Ovary (tissue), 9 donors: Measurements from ENCODE around the gene SDF4. TPM values are rescaled to one million over a fixed set of nuclear protein-coding genes. Genes with fewer than 3 reads are reported as not detected.

Experiments used
- DNase-seq, 5 donors: peaks; one replicate each; pipeline ENCODE4 v3.0.0-alpha.2; 2019 to 2020
- H3K27ac ChIP-seq, 2 donors: fragments of 200-600 bp; one replicate each; pipeline versions ENCODE4 v1.5.1 to v1.8.0; 2019 to 2022
- H3K27me3 ChIP-seq: fragments of 200-600 bp; one replicate; pipeline ENCODE4 v1.8.0; 2022
- H3K36me3 ChIP-seq: fragments of 200-600 bp; sonication (generic); one replicate; pipeline ENCODE4 v1.5.1; 2019
- H3K4me1 ChIP-seq: one replicate; pipeline ENCODE4 v1.8.1; 2013; ENCODE audit warnings: mild to moderate bottlenecking, moderate library complexity; ENCODE audit not compliant: insufficient read depth
- H3K4me3 ChIP-seq: fragments of 200-600 bp; sonication (generic); one replicate; pipeline ENCODE4 v1.5.1; 2017
- H3K9me3 ChIP-seq, 2 donors: fragments of 200-600 bp in 1 of 2; sonication (generic) in 1 of 2; one replicate each; pipeline versions ENCODE4 v1.5.1 to v1.8.1; 2013 to 2019; ENCODE audit warnings: mild to moderate bottlenecking in 1 of 2, moderate library complexity in 1 of 2
- EP300 ChIP-seq: sonication (generic); formaldehyde crosslinking; IDR thresholded peaks from one replicate; pipeline ENCODE4 v1.6.1; 2017; ENCODE audit warnings: antibody characterized with exemption
- POLR2A ChIP-seq: fragments of 450-650 bp; IDR thresholded peaks from one replicate; pipeline ENCODE4 v1.6.1; 2017; ENCODE audit warnings: antibody characterized with exemption, mild to moderate bottlenecking, moderate library complexity
- WGBS, 3 donors: extraction: QIAGEN DNeasy Blood & Tissue Kit in 1 of 3; methylation state at CpG; one replicate each; pipeline versions ENCODE4 v1.1.5 to v1.1.7; 2013 to 2017; 5-methylcytosine and 5-hydroxymethylcytosine counted together
- intact Hi-C, 4 donors: fragments of 100-400 bp; cut with DNase I; formaldehyde crosslinking; loops; one replicate each; pipeline versions ENCODE4 v1.11.0 to v1.15.1; 2022 to 2023
- polyA plus RNA-seq, 2 donors: library from polyadenylated mRNA; stranded (reverse); fragments of 200-250 nt in 1 of 2; fragments of 350-450 nt in 1 of 2; fragmentation: Illumina TruSeq in 1 of 2; extraction: RNeasy Lipid Tissue Mini Kit (QIAGEN cat#74804) in 1 of 2; gene quantifications; one replicate each; pipeline ENCODE4 v1.2.3, GENCODE V29; 2013 to 2014
- total RNA-seq, 7 donors: library from RNA; depleted of rRNA in 2 of 7; stranded (reverse); fragments of >200 nt in 2 of 7; fragmentation: NEBNext Ultra II Directional in 3 of 7; extraction: Animal tissue kit (Norgen Biotek cat#: 25700) in 3 of 7; gene quantifications; one replicate each; pipeline versions ENCODE4 v1.1.0 to v1.2.4, GENCODE V29; 2016 to 2023
- TF ChIP-seq, protein P1 (sequence below), 3 donors: fragments of 450-650 bp in 2 of 3; fragments of 200-600 bp in 1 of 3; IDR thresholded peaks; one replicate each; pipeline versions ENCODE4 v1.5.1 to v1.8.0; 2016 to 2022; ENCODE audit warnings: antibody characterized with exemption in 3 of 3, mild to moderate bottlenecking in 1 of 3
- donor health status: DM: no; HTN: no; CAD: no; lungs with moderate emphysema.
- donor health status: DM: no; HTN: no; CAD: no.
- donor health status: Bipolar disorder and iron deficiency.
- donor health status: DM: yes; HTN: yes; CAD: no.
- donor health status: DM: no; HTN: no; CAD: no.
- donor health status: DM: yes; HTN: yes; CAD: no.

SDF4 gene
- total and polyA plus RNA-seq, 9 donors: 32.5 to 145 (median 116) TPM

- Histone ChIP-seq H3K9me3 (no peaks in the 10 kb centered on the region), H3K27ac (no peak overlapping the region), H3K36me3 (no peaks in the 10 kb centered on the region), H3K4me3 (no peak overlapping the region), H3K27me3 (no peaks in the 10 kb centered on the region), H3K4me1 (no peaks in the 10 kb centered on the region)
- TF ChIP-seq, protein P1, sequence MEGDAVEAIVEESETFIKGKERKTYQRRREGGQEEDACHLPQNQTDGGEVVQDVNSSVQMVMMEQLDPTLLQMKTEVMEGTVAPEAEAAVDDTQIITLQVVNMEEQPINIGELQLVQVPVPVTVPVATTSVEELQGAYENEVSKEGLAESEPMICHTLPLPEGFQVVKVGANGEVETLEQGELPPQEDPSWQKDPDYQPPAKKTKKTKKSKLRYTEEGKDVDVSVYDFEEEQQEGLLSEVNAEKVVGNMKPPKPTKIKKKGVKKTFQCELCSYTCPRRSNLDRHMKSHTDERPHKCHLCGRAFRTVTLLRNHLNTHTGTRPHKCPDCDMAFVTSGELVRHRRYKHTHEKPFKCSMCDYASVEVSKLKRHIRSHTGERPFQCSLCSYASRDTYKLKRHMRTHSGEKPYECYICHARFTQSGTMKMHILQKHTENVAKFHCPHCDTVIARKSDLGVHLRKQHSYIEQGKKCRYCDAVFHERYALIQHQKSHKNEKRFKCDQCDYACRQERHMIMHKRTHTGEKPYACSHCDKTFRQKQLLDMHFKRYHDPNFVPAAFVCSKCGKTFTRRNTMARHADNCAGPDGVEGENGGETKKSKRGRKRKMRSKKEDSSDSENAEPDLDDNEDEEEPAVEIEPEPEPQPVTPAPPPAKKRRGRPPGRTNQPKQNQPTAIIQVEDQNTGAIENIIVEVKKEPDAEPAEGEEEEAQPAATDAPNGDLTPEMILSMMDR (IDR thresholded peaks at IDR 0.05): no peak
- no peak for TF ChIP-seq POLR2A
- no peak for DNase-seq
- intact Hi-C loops: no loop called here
- 81 to 88% (median 86%) methylated on average over 14 to 21 of the region's 21 CpGs for WGBS, 3 donors
Measured at GRCh38 chr1:1215881-1216605, 15.8 kb downstream of the SDF4 start.

DNA sequence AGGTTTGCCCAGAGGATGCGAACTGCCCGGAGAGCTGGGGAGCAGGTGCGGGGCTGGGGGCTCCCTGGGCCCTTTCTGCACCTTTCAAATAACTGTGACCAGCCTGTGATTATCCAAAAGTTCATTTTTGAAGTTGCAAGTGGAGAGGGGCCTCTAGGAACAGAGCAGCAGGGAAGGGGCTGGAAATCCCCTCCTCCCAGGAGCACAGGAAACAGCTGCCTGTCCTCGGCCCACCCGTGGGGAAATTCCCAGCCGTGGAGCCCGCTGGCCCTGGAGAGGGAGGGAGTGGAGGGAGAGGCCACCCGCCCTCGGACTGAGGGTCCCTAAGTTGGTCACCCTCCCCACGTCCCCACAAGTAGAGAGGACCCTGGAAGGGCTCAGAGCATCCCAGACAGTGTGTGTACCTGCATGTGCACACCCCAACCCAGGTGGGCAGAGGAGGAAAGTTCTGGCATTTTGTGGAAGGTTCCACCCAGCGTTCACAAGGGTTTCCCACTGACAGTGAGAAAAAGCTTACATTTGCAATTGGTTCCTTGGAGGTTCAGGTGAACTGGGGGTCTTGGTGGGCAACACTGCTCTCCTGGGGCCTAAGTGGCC is 16.6 kb downstream of the SDF4 start:
- no peak for DNase-seq
- Histone ChIP-seq H3K9me3 (no peaks in the 10 kb centered on the region), H3K36me3 (no peaks in the 10 kb centered on the region), H3K4me3 (no peak overlapping the region), H3K27ac (no peak overlapping the region), H3K27me3 (no peaks in the 10 kb centered on the region), H3K4me1 (no peaks in the 10 kb centered on the region)
- no peak for TF ChIP-seq EP300
- TF ChIP-seq, protein P1 (IDR thresholded peaks at IDR 0.05): no peak
- no peak for TF ChIP-seq POLR2A
- intact Hi-C loops: no loop called here
- 48 to 56% (median 49%) methylated on average over 11 of the region's 11 CpGs for WGBS, 3 donors

DNA sequence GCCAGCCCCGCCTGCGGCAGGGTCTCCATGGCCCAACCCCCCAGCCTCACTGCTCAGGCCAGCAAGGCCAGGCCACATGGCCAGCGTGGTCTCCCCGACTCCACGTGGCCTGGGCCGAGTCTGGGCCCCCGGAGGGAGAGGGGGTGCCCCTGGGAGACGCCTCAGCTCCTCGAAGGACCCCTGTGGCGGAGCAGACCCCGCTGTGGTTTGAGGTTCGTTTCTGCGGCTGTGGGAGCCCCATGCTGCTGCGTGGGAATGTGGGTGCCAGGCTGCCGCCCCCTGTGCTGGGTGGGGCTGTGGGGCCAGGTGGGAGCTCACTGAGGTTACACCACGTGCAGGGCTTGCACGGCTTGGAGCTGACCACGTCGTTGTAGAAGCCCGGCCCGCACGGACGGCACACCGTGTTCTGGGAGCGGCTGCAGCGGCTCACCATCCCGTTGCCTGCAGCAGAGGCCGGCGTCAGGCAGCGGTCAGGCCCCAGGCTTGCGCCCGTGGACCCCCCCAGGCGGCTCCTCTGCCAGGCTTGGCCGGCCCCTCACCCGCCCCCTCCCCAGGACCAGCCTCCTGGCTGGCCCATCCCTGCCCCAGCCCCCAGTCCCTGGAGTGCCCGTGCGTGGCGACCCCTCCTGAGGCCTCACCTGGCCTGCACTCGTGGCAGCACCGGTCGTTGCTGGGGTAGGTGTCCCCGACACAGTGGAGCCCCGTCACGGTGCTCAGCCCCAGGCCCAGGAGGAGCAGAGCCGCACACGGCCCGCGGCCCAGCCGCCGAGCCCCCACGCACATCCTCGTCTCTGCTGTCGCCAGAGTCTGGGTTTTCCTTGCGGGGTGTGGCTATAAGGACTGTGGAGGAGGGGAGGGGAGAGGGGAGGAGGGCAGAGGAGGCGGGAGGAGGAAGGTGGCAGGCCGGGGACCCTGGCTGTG is 18.2 kb downstream of the SDF4 start, which contains the start of gene TNFRSF4:
Gene TNFRSF4 (minus strand): TSS at position 809 of the 921 bp plus-strand sequence. CDS start 26 bp downstream, at position 783.
- no peaks in the 10 kb centered on the region for H3K27me3 ChIP-seq
- TF ChIP-seq EP300: no peak
- TF ChIP-seq POLR2A: no peak
- TF ChIP-seq, protein P1 (IDR thresholded peaks at IDR 0.05): no peak
- peak in 1 of 5 donors; percentile 11 for DNase-seq
- no peaks in the 10 kb centered on the region for H3K9me3 ChIP-seq
- no peaks in the 10 kb centered on the region for H3K36me3 ChIP-seq
- whole genome bisulfite sequencing, 3 donors: 44 to 56% (median 50%) methylated on average over 46 to 56 of the region's 56 CpGs
- intact Hi-C loops: no loop called here
- no peak within 1 kb of the TSS for H3K27ac ChIP-seq
- H3K4me1 ChIP-seq: no peaks in the 10 kb centered on the region
- H3K4me3 ChIP-seq: no peak within 1 kb of the TSS

GRCh38 chr1:1212780-1213344 is 18.9 kb downstream of the SDF4 start:
- Histone ChIP-seq H3K4me3 (no peak overlapping the region), H3K9me3 (no peaks in the 10 kb centered on the region), H3K27me3 (no peaks in the 10 kb centered on the region), H3K4me1 (no peaks in the 10 kb centered on the region), H3K36me3 (no peaks in the 10 kb centered on the region), H3K27ac (no peak overlapping the region)
- DNase-seq: peak in 2 of 5 donors; percentile 23 to 40
- WGBS, 3 donors: 28 to 45% (median 39%) methylated on average over 10 to 24 of the region's 24 CpGs
- TF ChIP-seq, protein P1 (IDR thresholded peaks at IDR 0.05): no peak
- TF ChIP-seq POLR2A (no peak), EP300 (no peak)
- intact Hi-C loops: no loop called here
